H1 (cell line): ENCODE measurements around the gene KIAA0319L. TPM values are rescaled to one million over a fixed set of nuclear protein-coding genes. Genes with fewer than 3 reads are reported as not detected.

ENCODE experiments used
- BACH1 ChIP-seq: IDR thresholded peaks from 2 replicates; pipeline ENCODE4 v1.6.1; 2012; ENCODE audit warnings: low read length, improper control_type of control experiment
- HDAC2 ChIP-seq, 2 experiments: fragments of 300-600 bp in 1 of 2; sonication (generic) in 1 of 2; IDR thresholded peaks; 2 replicates each; pipeline ENCODE4 v1.6.1; 2011 to 2012; ENCODE audit warnings: low read depth in 2 of 2, low read length in 2 of 2, mild to moderate bottlenecking in 2 of 2, moderate library complexity in 2 of 2, borderline replicate concordance in 1 of 2, inconsistent platforms in 1 of 2
- NANOG ChIP-seq: IDR thresholded peaks from 2 replicates; pipeline ENCODE4 v1.6.1; 2011; ENCODE audit warnings: low read length, low read depth, mild to moderate bottlenecking, inconsistent platforms; ENCODE audit not compliant: insufficient read depth, poor library complexity, severe bottlenecking
- RAD21 ChIP-seq, 2 experiments: IDR thresholded peaks in 1 of 2; conservative IDR thresholded peaks in 1 of 2; 2 replicates each; pipeline ENCODE4 v1.6.1; 2011; ENCODE audit warnings: low read depth in 2 of 2, low read length in 2 of 2, improper control_type of control experiment in 1 of 2, inconsistent platforms in 1 of 2, mild to moderate bottlenecking in 1 of 2, moderate library complexity in 1 of 2
- RFX5 ChIP-seq: IDR thresholded peaks from 2 replicates; pipeline ENCODE4 v1.6.1; 2011; ENCODE audit warnings: low read depth, low read length, improper control_type of control experiment, borderline replicate concordance
- SAP30 ChIP-seq: fragments of 300-600 bp; sonication (generic); IDR thresholded peaks from 2 replicates; pipeline ENCODE4 v1.7.1; 2012; ENCODE audit warnings: low read length, moderate library complexity, mild to moderate bottlenecking, inconsistent platforms; ENCODE audit not compliant: insufficient read depth, insufficient replicate concordance
- SP4 ChIP-seq: IDR thresholded peaks from 2 replicates; pipeline ENCODE4 v1.6.1; 2012; ENCODE audit warnings: low read length, inconsistent platforms
- polyA plus RNA-seq, 7 experiments: library from polyadenylated mRNA; depleted of rRNA in 3 of 7; stranded (reverse) in 5 of 7; unstranded in 2 of 7; fragments of >200 nt in 5 of 7; fragments of 200-250 nt in 2 of 7; gene quantifications; 1 replicate in 5 of 7; 2 replicates in 1 of 7; 4 replicates in 1 of 7; pipeline versions ENCODE4 v1.2.1 to v1.2.3, GENCODE V29; 2011 to 2013; ENCODE audit warnings: missing spikeins in 2 of 7, mixed read lengths in 2 of 7
- total RNA-seq: library from RNA; stranded (reverse); fragmentation: NEBNext Ultra II Directional; extraction: Animal tissue kit (Norgen Biotek cat#: 25700); gene quantifications from 2 replicates; pipeline ENCODE4 v1.2.1, GENCODE V29; 2021

The KIAA0319L gene
- total and polyA plus RNA-seq, 2 of the 8 experiments (the other 6 are each of a cell fraction or from before 2014, with no cell fraction given): 40.1 to 55.7 TPM

- TF ChIP-seq HDAC2 (IDR thresholded peaks at IDR 0.05; ENCODE audit: borderline replicate concordance in 1 of 2, low read depth in 2 of 2, low read length in 2 of 2): no peak
- no peak for TF ChIP-seq BACH1
- TF ChIP-seq SAP30: no peak
- no peak for TF ChIP-seq RAD21 (IDR thresholded peaks at IDR 0.05 in 1 of 2, conservative IDR thresholded peaks at IDR 0.05 in 1 of 2; ENCODE audit: low read depth in 2 of 2, low read length in 2 of 2)
- TF ChIP-seq SP4: no peak
- no peak for TF ChIP-seq NANOG
- no peak for TF ChIP-seq RFX5
- TF ChIP-seq, all 59 proteins: peak for 0
Measured at GRCh38 chr1:35406103-35406502, 151.1 kb downstream of the KIAA0319L start (continued).
